ENCODE data around the gene PUS1.

Gene PUS1

GRCh38 chr12:131934535-131934934 is 5.5 kb downstream of the PUS1 start:
- peaks cover 46 to 69% of the 10 kb centered on the region in 2 experiments for H3K36me3 ChIP-seq (ENCODE audit: control insufficient read depth in 2 of 2, insufficient read depth in 1 of 2, low read length in 2 of 2)
- CTCF ChIA-PET = interaction anchor here (0.7 to 0.9 kb wide), 2 partner anchors 70 to 83 kb away, joined by 3 read pairs; no protein-coding TSS in a partner anchor

More at GRCh38 chr12:131934535-131934934, 5.5 kb downstream of the PUS1 start:
- Histone ChIP-seq H3K4me1 (ENCODE audit: control insufficient read depth, insufficient read depth, low read length) (no peaks in the 10 kb centered on the region), H3K9me3 (ENCODE audit: control insufficient read depth, insufficient read depth, low read depth, low read length) (no peaks in the 10 kb centered on the region), H3K4me3 (ENCODE audit: low read depth, low read length) (no peak overlapping the region), H3K27ac (ENCODE audit: extremely low read depth, low read depth, low read length) (no peak overlapping the region)
- POLR2A ChIA-PET = no interaction called here
- TF ChIP-seq ZNF140 (tag by site-specific recombination; IDR thresholded peaks at IDR 0.05) (no peak), ZNF518A (tag by site-specific recombination; conservative IDR thresholded peaks at IDR 0.05; ENCODE audit: low read depth) (no peak), ZBTB1 (tag by site-specific recombination; IDR thresholded peaks at IDR 0.05) (no peak), ZNF148 (tag by site-specific recombination; IDR thresholded peaks at IDR 0.05; ENCODE audit: borderline replicate concordance) (no peak), ZNF121 (tag by site-specific recombination; IDR thresholded peaks at IDR 0.05) (no peak), ZNF202 (tag by site-specific recombination; IDR thresholded peaks at IDR 0.05; ENCODE audit: borderline replicate concordance) (no peak), GFI1B (tag by site-specific recombination; IDR thresholded peaks at IDR 0.05) (no peak), REST (tag by site-specific recombination; IDR thresholded peaks at IDR 0.05) (no peak), TRIM28 (IDR thresholded peaks at IDR 0.05; ENCODE audit: borderline replicate concordance, low read length) (no peak), ZSCAN5A (tag by site-specific recombination; IDR thresholded peaks at IDR 0.05) (no peak), ZNF404 (tag by site-specific recombination; IDR thresholded peaks at IDR 0.05) (no peak)

Data from HEK293 (cell line).